ENCODE measurements around the gene BTF3L4. TPM values are rescaled to one million over a fixed set of nuclear protein-coding genes. Genes with fewer than 3 reads are reported as not detected.

The BTF3L4 gene
- total RNA-seq, 5 donors from 2014 or later (not counting 1 experiment from before 2014, with no cell fraction given), result 30.1 to 33.6 (median 32.0) TPM

DNA sequence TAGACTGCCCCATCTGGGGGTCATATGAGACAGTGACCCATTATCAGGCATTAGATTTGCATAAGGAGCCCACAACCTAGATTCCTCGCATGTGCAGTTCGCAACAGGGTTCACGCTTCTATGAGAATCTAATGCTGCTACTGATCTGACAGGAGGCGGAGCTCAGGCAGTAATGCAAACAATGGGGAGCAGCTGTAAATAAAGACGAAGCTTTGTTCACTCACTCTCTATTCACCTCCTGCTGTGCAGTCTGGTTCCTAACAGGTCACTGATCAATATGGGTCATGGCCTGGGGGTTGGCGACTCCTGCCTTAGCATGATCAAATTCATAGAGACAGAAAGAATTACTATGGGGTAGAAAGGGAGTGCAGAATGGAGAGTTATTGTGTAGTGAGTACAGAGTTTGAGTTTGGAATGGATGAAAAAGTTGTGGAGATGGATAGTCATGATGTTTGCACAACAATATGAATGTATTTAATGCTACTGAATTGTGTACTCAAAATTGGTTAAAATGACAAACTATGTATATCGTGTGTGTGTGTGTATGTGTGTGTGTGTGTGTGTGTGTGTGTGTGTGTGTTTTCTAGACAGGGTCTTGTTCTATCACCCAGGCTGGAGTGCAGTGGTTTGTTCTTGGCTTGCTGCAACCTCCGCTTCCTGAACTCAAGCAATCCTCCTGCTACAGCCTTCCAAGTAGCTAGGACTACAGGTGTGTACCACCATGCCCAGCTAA, 42.2 kb downstream of the BTF3L4 start:
- Histone ChIP-seq H3K9me3 (no peaks in the 10 kb centered on the region), H3K27me3 (replicated peaks in 1 of 2; ENCODE audit: control insufficient read depth in 2 of 2, extremely low read depth in 1 of 2, insufficient read depth in 2 of 2, low read length in 1 of 2) (no peaks in the 10 kb centered on the region), H3K27ac (ENCODE audit: low read length) (no peak overlapping the region), H3K4me3 (ENCODE audit: control insufficient read depth in 1 of 2, extremely low read depth in 1 of 2, low read length in 1 of 2) (no peak overlapping the region), H3K4me1 (ENCODE audit: control insufficient read depth in 1 of 2, extremely low read depth in 1 of 2, insufficient read depth in 2 of 2, low read length in 2 of 2) (no peaks in the 10 kb centered on the region), H3K36me3 (ENCODE audit: control insufficient read depth in 2 of 2, extremely low read depth in 1 of 2, insufficient read depth in 1 of 2, low read length in 1 of 2) (no peaks in the 10 kb centered on the region)
- ChIA-PET POLR2A (no interaction called here), CTCF (no interaction called here)
- Mint-ChIP-seq H3K4me3 (no peak overlapping the region), H3K27me3 (no peaks in the 10 kb centered on the region), H3K9me3 (no peaks in the 10 kb centered on the region), H3K27ac (no peak overlapping the region), H3K4me1 (no peaks in the 10 kb centered on the region), H3K36me3 (no peaks in the 10 kb centered on the region)
- ATAC-seq (replicated peaks in 1 of 4) (no peak), DNase-seq (no peak)
- WGBS (ENCODE audit: insufficient coverage), result 100% methylated on average over 4 of the region's 8 CpGs

GRCh38 chr1:52102336-52103013, 46.4 kb downstream of the BTF3L4 start:
- Histone ChIP-seq H3K4me1 (ENCODE audit: control insufficient read depth in 1 of 2, extremely low read depth in 1 of 2, insufficient read depth in 2 of 2, low read length in 2 of 2) (no peaks in the 10 kb centered on the region), H3K4me3 (ENCODE audit: control insufficient read depth in 1 of 2, extremely low read depth in 1 of 2, low read length in 1 of 2) (no peak overlapping the region), H3K36me3 (ENCODE audit: control insufficient read depth in 2 of 2, extremely low read depth in 1 of 2, insufficient read depth in 1 of 2, low read length in 1 of 2) (no peaks in the 10 kb centered on the region), H3K27ac (ENCODE audit: low read length) (no peak overlapping the region), H3K9me3 (no peaks in the 10 kb centered on the region), H3K27me3 (replicated peaks in 1 of 2; ENCODE audit: control insufficient read depth in 2 of 2, extremely low read depth in 1 of 2, insufficient read depth in 2 of 2, low read length in 1 of 2) (no peaks in the 10 kb centered on the region)
- CTCF ChIA-PET, result no interaction called here
- H3K27me3 Mint-ChIP-seq, result no peaks in the 10 kb centered on the region
- ATAC-seq (replicated peaks in 1 of 4), result no peak
- DNase-seq, result no peak
- no CpG with 5 or more reads among the region's 1 CpG for WGBS (ENCODE audit: insufficient coverage)
- H3K4me3 Mint-ChIP-seq, result no peak overlapping the region
- no peaks in the 10 kb centered on the region for H3K4me1 Mint-ChIP-seq
- no peaks in the 10 kb centered on the region for H3K9me3 Mint-ChIP-seq
- H3K27ac Mint-ChIP-seq, result no peak overlapping the region
- H3K36me3 Mint-ChIP-seq, result no peaks in the 10 kb centered on the region
- POLR2A ChIA-PET, result no interaction called here

DNA sequence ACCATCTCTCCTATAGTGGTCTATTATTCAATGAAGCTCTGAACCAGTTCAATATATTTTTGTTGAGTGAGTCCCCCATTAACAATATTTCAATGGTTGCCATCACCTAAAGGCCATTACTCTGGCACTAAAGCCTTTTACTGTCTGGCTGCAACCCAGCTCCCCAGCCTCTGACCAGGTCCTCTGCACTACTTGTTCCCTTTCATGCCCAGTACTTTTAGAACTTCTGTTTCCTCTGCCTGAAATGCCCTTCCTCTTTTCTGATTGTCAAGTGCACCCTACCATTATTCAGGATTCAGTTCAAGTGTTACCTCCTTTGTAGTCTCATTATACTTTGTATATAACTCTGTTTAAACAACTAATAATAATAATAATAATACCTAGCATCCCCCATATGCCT, 55.4 kb downstream of the BTF3L4 start:
- ATAC-seq (replicated peaks in 1 of 4) (no peak), DNase-seq (no peak)
- no peaks in the 10 kb centered on the region for H3K4me1 Mint-ChIP-seq
- H3K9me3 Mint-ChIP-seq, result no peaks in the 10 kb centered on the region
- H3K4me3 Mint-ChIP-seq, result no peak overlapping the region
- H3K27ac Mint-ChIP-seq, result no peak overlapping the region
- H3K4me1 ChIP-seq (ENCODE audit: control insufficient read depth in 1 of 2, extremely low read depth in 1 of 2, insufficient read depth in 2 of 2, low read length in 2 of 2), result no peaks in the 10 kb centered on the region
- no peaks in the 10 kb centered on the region for H3K36me3 Mint-ChIP-seq
- no peaks in the 10 kb centered on the region for H3K27me3 ChIP-seq (replicated peaks in 1 of 2; ENCODE audit: control insufficient read depth in 2 of 2, extremely low read depth in 1 of 2, insufficient read depth in 2 of 2, low read length in 1 of 2)
- no peaks in the 10 kb centered on the region for H3K9me3 ChIP-seq
- H3K27ac ChIP-seq (ENCODE audit: low read length), result no peak overlapping the region
- H3K4me3 ChIP-seq (ENCODE audit: control insufficient read depth in 1 of 2, extremely low read depth in 1 of 2, low read length in 1 of 2), result no peak overlapping the region
- ChIA-PET POLR2A (no interaction called here), CTCF (interaction anchor here in 1 of 2 donors (0.5 to 0.6 kb wide), 2 partner anchors 12 to 344 kb away, joined by 3 read pairs; no protein-coding TSS in a partner anchor)
- H3K36me3 ChIP-seq (ENCODE audit: control insufficient read depth in 2 of 2, extremely low read depth in 1 of 2, insufficient read depth in 1 of 2, low read length in 1 of 2), result no peaks in the 10 kb centered on the region
- H3K27me3 Mint-ChIP-seq, result no peaks in the 10 kb centered on the region

GRCh38 chr1:52112489-52112888, 56.4 kb downstream of the BTF3L4 start:
- CTCF ChIA-PET, result interaction anchor here in 1 of 2 donors (0.6 to 0.7 kb wide), 2 partner anchors 315 to 589 kb away, joined by 3 to 5 read pairs; no protein-coding TSS in a partner anchor
- Histone ChIP-seq H3K4me1 (ENCODE audit: control insufficient read depth in 1 of 2, extremely low read depth in 1 of 2, insufficient read depth in 2 of 2, low read length in 2 of 2) (no peaks in the 10 kb centered on the region), H3K27ac (ENCODE audit: low read length) (no peak overlapping the region), H3K36me3 (ENCODE audit: control insufficient read depth in 2 of 2, extremely low read depth in 1 of 2, insufficient read depth in 1 of 2, low read length in 1 of 2) (no peaks in the 10 kb centered on the region), H3K9me3 (no peaks in the 10 kb centered on the region), H3K27me3 (replicated peaks in 1 of 2; ENCODE audit: control insufficient read depth in 2 of 2, extremely low read depth in 1 of 2, insufficient read depth in 2 of 2, low read length in 1 of 2) (no peaks in the 10 kb centered on the region), H3K4me3 (ENCODE audit: control insufficient read depth in 1 of 2, extremely low read depth in 1 of 2, low read length in 1 of 2) (no peak overlapping the region)
- Mint-ChIP-seq H3K4me3 (no peak overlapping the region), H3K36me3 (no peaks in the 10 kb centered on the region), H3K9me3 (no peaks in the 10 kb centered on the region), H3K27ac (no peak overlapping the region), H3K4me1 (no peaks in the 10 kb centered on the region), H3K27me3 (no peaks in the 10 kb centered on the region)
- no peak for ATAC-seq (replicated peaks in 1 of 4)
- POLR2A ChIA-PET, result interaction anchor here in 1 of 2 donors (0.6 kb wide), 1 partner anchor 591 kb away, joined by 7 read pairs; no protein-coding TSS in a partner anchor
- DNase-seq, result no peak
- no CpG with 5 or more reads among the region's 3 CpGs for WGBS (ENCODE audit: insufficient coverage)

DNA sequence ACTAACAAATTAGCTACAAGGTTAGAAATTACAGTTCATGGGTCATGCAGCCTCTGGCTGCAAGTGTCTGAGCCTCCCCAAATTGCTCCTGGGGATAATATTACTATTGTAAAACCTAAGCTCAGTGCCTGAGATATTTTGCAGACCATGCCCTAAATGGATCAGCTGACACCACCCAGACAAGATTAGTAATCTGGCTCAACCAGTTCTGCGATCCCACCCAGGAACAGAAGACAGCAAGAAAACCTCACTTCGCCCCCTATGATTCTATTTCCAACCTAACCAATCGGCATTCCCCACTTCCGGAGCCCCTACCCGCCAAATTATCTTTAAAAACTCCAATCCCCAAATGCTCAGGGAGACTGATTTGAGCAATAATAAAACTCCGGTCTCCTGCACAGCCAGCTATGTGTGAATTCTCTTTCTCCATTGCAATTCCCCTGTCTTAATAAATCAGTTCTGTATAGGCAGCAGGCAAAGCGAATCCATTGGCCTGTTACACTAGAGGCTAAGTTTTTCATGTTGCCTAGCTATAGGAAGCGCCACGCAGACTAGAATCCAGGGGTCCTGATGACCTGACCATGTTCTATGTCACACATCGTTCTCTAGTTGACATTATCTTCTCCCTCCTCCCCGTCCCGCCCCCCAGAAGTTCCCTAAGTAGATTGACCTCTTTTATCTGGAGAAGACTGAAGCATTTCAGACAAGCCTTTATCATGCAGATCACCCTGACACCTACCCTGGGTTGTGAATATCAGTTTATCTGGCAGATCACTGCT, 63.4 kb downstream of the BTF3L4 start:
- Histone ChIP-seq H3K4me3 (ENCODE audit: control insufficient read depth in 1 of 2, extremely low read depth in 1 of 2, low read length in 1 of 2) (no peak overlapping the region), H3K4me1 (ENCODE audit: control insufficient read depth in 1 of 2, extremely low read depth in 1 of 2, insufficient read depth in 2 of 2, low read length in 2 of 2) (no peaks in the 10 kb centered on the region), H3K9me3 (no peaks in the 10 kb centered on the region), H3K27me3 (replicated peaks in 1 of 2; ENCODE audit: control insufficient read depth in 2 of 2, extremely low read depth in 1 of 2, insufficient read depth in 2 of 2, low read length in 1 of 2) (no peaks in the 10 kb centered on the region), H3K36me3 (ENCODE audit: control insufficient read depth in 2 of 2, extremely low read depth in 1 of 2, insufficient read depth in 1 of 2, low read length in 1 of 2) (no peaks in the 10 kb centered on the region), H3K27ac (ENCODE audit: low read length) (no peak overlapping the region)
- Mint-ChIP-seq H3K27ac (no peak overlapping the region), H3K9me3 (no peaks in the 10 kb centered on the region), H3K4me3 (no peak overlapping the region), H3K27me3 (peaks cover 0 to 3% of the 10 kb centered on the region in 2 donors), H3K36me3 (no peaks in the 10 kb centered on the region), H3K4me1 (no peaks in the 10 kb centered on the region)
- ChIA-PET POLR2A (no interaction called here), CTCF (no interaction called here)
- no peak for DNase-seq
- ATAC-seq (replicated peaks in 1 of 4), result no peak
- 88% methylated on average over 10 of the region's 12 CpGs for WGBS (ENCODE audit: insufficient coverage)

- no peak overlapping the region for H3K4me3 Mint-ChIP-seq
- peaks cover 5 to 14% of the 10 kb centered on the region in 2 donors for H3K27me3 Mint-ChIP-seq
- H3K4me1 Mint-ChIP-seq, result no peaks in the 10 kb centered on the region
- Histone ChIP-seq H3K36me3 (ENCODE audit: control insufficient read depth in 2 of 2, extremely low read depth in 1 of 2, insufficient read depth in 1 of 2, low read length in 1 of 2) (no peaks in the 10 kb centered on the region), H3K9me3 (no peaks in the 10 kb centered on the region), H3K27ac (ENCODE audit: low read length) (no peak overlapping the region), H3K27me3 (replicated peaks in 1 of 2; ENCODE audit: control insufficient read depth in 2 of 2, extremely low read depth in 1 of 2, insufficient read depth in 2 of 2, low read length in 1 of 2) (peaks cover 0 to 2% of the 10 kb centered on the region in 2 experiments), H3K4me1 (ENCODE audit: control insufficient read depth in 1 of 2, extremely low read depth in 1 of 2, insufficient read depth in 2 of 2, low read length in 2 of 2) (no peaks in the 10 kb centered on the region), H3K4me3 (ENCODE audit: control insufficient read depth in 1 of 2, extremely low read depth in 1 of 2, low read length in 1 of 2) (no peak overlapping the region)
- POLR2A ChIA-PET, result no interaction called here
- CTCF ChIA-PET, result no interaction called here
- no peaks in the 10 kb centered on the region for H3K9me3 Mint-ChIP-seq
- H3K27ac Mint-ChIP-seq, result no peak overlapping the region
- WGBS (ENCODE audit: insufficient coverage), result no CpG with 5 or more reads among the region's 2 CpGs
- DNase-seq (no peak), ATAC-seq (replicated peaks in 1 of 4) (no peak)
- no peaks in the 10 kb centered on the region for H3K36me3 Mint-ChIP-seq
Measured at GRCh38 chr1:52122384-52122783, 66.3 kb downstream of the BTF3L4 start.

Data from T-cell (primary cell).